Thyroid gland (tissue), 4 donors: ENCODE measurements around the gene SOCS4.

Experiments used
- CTCF ChIP-seq, 6 experiments: fragments of 200-600 bp in 3 of 6; fragments of 450-650 bp in 3 of 6; sonication (generic) in 3 of 6; IDR thresholded peaks; one replicate each; pipeline ENCODE4 v1.5.1; 2016 to 2019; ENCODE audit warnings: antibody characterized with exemption in 6 of 6, mild to moderate bottlenecking in 2 of 6, inconsistent platforms in 1 of 6, moderate library complexity in 1 of 6
- POLR2A ChIP-seq, 2 donors: fragments of 450-650 bp; IDR thresholded peaks; one replicate each; pipeline ENCODE4 v1.6.1; 2017; ENCODE audit warnings: antibody characterized with exemption in 2 of 2, mild to moderate bottlenecking in 2 of 2, moderate library complexity in 1 of 2

GRCh38 chr14:54985156-54985555 is 41.9 kb upstream of the SOCS4 start:
- no peak for TF ChIP-seq CTCF (IDR thresholded peaks at IDR 0.05)
- no peak for TF ChIP-seq POLR2A (IDR thresholded peaks at IDR 0.05)
